ENCODE results near the gene SFTPA2.
"Not testable (repeated sequence)": the region's sequence is repeated elsewhere in the genome, so short reads cannot be mapped to it uniquely, and the experiment has no call there.

SFTPA2 gene

DNA sequence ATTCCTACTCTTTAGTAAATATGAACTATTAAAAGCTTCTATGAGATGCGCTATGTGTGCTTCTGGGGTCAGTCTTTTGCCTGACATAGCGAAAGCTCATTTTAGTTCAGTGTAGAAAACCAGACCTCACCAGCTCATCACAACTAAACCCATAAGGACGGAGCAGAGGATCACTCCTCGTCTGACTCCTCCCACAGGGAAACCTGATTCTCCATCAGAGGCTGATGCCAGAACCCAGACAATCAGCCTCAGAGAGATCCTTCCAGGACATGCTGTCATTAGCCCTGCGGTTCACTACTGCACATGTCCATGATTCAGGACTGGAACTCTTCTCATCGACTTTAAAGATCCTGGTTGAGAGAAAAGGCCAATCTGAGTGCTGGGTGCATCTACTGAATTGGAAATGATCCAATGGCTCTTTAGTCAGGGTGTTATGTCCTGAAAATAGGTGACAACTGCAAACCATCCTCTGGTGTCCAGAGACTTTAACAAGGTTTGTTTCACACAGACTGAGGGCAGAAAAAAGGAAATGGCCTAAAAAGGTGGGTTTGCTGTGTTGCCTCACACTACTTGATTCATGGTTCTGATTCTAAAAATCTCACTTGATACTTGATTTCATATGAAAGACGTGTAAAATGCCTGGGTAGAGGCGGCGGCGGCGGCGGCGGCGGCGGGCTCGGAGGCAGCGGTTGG is 48.2 kb downstream of the SFTPA2 start, which contains the start of gene EIF5AL1:
EIF5AL1 (plus strand) TSS at position 643 of the 693 bp plus-strand sequence. CDS start 117 bp downstream, outside the sequence.
- not testable (repeated sequence) for DNase-seq (ENCODE audit: low read depth in 2 of 2)

DNA sequence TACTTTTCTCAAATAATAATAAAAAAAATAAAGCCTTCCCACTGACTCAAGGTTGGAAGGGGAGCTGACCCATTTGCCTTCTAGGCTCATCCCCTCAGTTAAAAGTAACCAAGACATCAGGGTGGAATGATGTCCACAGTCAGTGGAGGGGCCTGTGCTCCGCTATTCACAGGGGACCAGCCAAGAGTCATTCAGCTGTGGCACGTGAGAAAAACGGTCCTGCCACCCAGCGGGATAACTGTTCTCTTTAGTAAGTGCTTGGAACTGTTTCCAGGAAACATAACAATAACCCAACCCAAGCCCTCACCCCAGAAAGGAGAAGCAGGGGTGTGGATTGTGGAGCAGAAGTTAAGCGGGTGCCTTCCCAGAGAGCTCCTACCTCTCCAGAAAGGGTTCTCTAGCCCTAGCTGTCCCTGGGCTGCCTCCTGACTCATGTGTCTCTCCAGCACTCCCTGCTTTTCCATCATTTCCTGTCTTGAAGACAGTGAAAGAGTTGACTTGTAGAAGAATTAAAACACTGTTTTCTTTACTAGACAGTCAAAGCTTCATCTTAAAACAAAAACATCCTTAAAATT is 50.2 kb downstream of the SFTPA2 start:
- DNase-seq (ENCODE audit: low read depth in 2 of 2) = not testable (repeated sequence)

GRCh38 chr10:79509306-79509933 is 50.8 kb downstream of the SFTPA2 start:
- DNase-seq (ENCODE audit: low read depth in 2 of 2) = not testable (repeated sequence)

- not testable (repeated sequence) for DNase-seq (ENCODE audit: low read depth in 2 of 2)
Measured at GRCh38 chr10:79508245-79508644, 52.0 kb downstream of the SFTPA2 start.

- no peak for DNase-seq (ENCODE audit: low read depth in 2 of 2)
Measured at GRCh38 chr10:79507440-79508167, 52.6 kb downstream of the SFTPA2 start.

Data from stimulated activated CD8-positive, alpha-beta memory T cell treated with anti-CD3 and anti-CD28 coated beads, Interleukin-15, amount 100 ng/mL, for 4 hours (primary cell).